Heart left ventricle (tissue), 16 donors: ENCODE data around the gene SMPX. TPM values are rescaled to one million over a fixed set of nuclear protein-coding genes. Genes with fewer than 3 reads are reported as not detected.
A peak's percentile ranks its signal among the peaks of the same experiment; 100 is the strongest.
"Not testable (repeated sequence)": the region's sequence is repeated elsewhere in the genome, so short reads cannot be mapped to it uniquely, and the experiment has no call there.

ENCODE experiments used
- ATAC-seq, 4 donors: fragments of 200-7000 bp; cut with Tn5 transposase; one replicate each; pipeline ENCODE4 v1.9.1; 2020 to 2022; ENCODE audit warnings: moderate library complexity in 4 of 4, mild to moderate bottlenecking in 3 of 4, moderate number of reproducible peaks in 1 of 4
- DNase-seq, 5 donors: peaks; one replicate each; pipeline ENCODE4 v3.0.0-alpha.2; 2020
- H3K27ac ChIP-seq, 12 donors: fragments of 200-600 bp; sonication (generic) in 4 of 12; one replicate each; pipeline versions ENCODE4 v1.5.0 to v1.8.0; 2016 to 2022; ENCODE audit warnings: mild to moderate bottlenecking in 2 of 12
- H3K27me3 ChIP-seq, 9 donors: fragments of 200-600 bp; sonication (generic) in 2 of 9; one replicate each; pipeline versions ENCODE4 v1.5.1 to v1.8.0; 2016 to 2022; ENCODE audit warnings: mild to moderate bottlenecking in 3 of 9
- H3K36me3 ChIP-seq, 9 donors: fragments of 200-600 bp; sonication (generic) in 2 of 9; one replicate each; pipeline versions ENCODE4 v1.5.0 to v1.8.0; 2018 to 2022; ENCODE audit warnings: mild to moderate bottlenecking in 2 of 9
- H3K4me1 ChIP-seq, 12 donors: fragments of 200-600 bp; sonication (generic) in 4 of 12; one replicate each; pipeline versions ENCODE4 v1.5.0 to v1.8.0; 2016 to 2022; ENCODE audit warnings: mild to moderate bottlenecking in 3 of 12
- H3K4me3 ChIP-seq, 12 donors: fragments of 200-600 bp; sonication (generic) in 4 of 12; one replicate each; pipeline versions ENCODE4 v1.5.0 to v1.8.0; 2017 to 2022; ENCODE audit warnings: mild to moderate bottlenecking in 9 of 12, moderate library complexity in 4 of 12
- H3K9me3 ChIP-seq, 12 donors: fragments of 200-600 bp; sonication (generic) in 4 of 12; one replicate each; pipeline versions ENCODE4 v1.5.0 to v1.8.0; 2016 to 2022; ENCODE audit warnings: mild to moderate bottlenecking in 1 of 12
- POLR2A ChIP-seq, 2 donors: fragments of 450-650 bp; IDR thresholded peaks; one replicate each; pipeline ENCODE4 v1.6.1; 2017; ENCODE audit warnings: antibody characterized with exemption in 2 of 2, mild to moderate bottlenecking in 2 of 2, moderate library complexity in 2 of 2
- WGBS, 4 donors: extraction: QIAGEN DNeasy Blood & Tissue Kit in 2 of 4; methylation state at CpG; one replicate each; pipeline versions ENCODE4 v1.1.5 to v1.1.7; 2013 to 2018; 5-methylcytosine and 5-hydroxymethylcytosine counted together
- intact Hi-C, 10 donors: fragments of 100-400 bp; cut with DNase I; formaldehyde crosslinking; loops; one replicate each; pipeline versions ENCODE4 v1.11.1 to v1.14.2; 2022
- polyA plus RNA-seq, 2 donors: library from polyadenylated mRNA; stranded (reverse); fragments of 200-250 nt; gene quantifications; one replicate each; pipeline ENCODE4 v1.2.3, GENCODE V29; 2013
- total RNA-seq, 9 donors: library from RNA; depleted of rRNA in 2 of 9; stranded (reverse); fragments of >200 nt in 2 of 9; fragmentation: NEBNext Ultra II Directional in 3 of 9; extraction: Animal tissue kit (Norgen Biotek cat#: 25700) in 3 of 9; gene quantifications; one replicate each; pipeline versions ENCODE4 v1.1.0 to v1.2.4, GENCODE V29; 2016 to 2023
- TF ChIP-seq, protein P1 (sequence below), 12 donors: fragments of 200-600 bp; sonication (generic) in 4 of 12; IDR thresholded peaks; one replicate each; pipeline versions ENCODE4 v1.5.0 to v1.8.0; 2018 to 2022; ENCODE audit warnings: antibody characterized with exemption in 12 of 12, mild to moderate bottlenecking in 5 of 12
- donor health status: ischemic (EF 13 %, LVEDD 7.1; RV severe dilation, severe dysfunction).
- donor health status: healthy with polysubstance abuse.
- donor health status: DM: no; HTN: yes; CAD: no.
- donor health status: DM: no; HTN: no; CAD: no.
- donor health status: ischemic (EF 25% LVEDD 6.9; RV normal size, moderate dysfunction).
- donor health status: ischemic (EF 25% LVEDD 5.7; RV mildly dilated, moderate dysfunction).
- donor health status: healthy.
- donor health status: DM: yes; HTN: yes; CAD: no.
- donor health status: ischemic (EF 35%, LVEDD 5.7; RV mildly dilated, moderate dysfunction).
- donor health status: nonischemic (EF 11% LVEDD 7.7; RV severe dilation, severe dysfunction).
- donor health status: DM: yes; HTN: yes; CAD: no.
- donor health status: PGD.
- donor health status: ischemic (EF 29% LVEDD 5.4; RV normal size, mild dysfunction).
- donor health status: nonischemic (EF 23%, LVEDD 6.1; RV moderate dilation, normal function).

Gene SMPX
- total and polyA plus RNA-seq, 11 donors, result 340 to 972 (median 694) TPM

DNA sequence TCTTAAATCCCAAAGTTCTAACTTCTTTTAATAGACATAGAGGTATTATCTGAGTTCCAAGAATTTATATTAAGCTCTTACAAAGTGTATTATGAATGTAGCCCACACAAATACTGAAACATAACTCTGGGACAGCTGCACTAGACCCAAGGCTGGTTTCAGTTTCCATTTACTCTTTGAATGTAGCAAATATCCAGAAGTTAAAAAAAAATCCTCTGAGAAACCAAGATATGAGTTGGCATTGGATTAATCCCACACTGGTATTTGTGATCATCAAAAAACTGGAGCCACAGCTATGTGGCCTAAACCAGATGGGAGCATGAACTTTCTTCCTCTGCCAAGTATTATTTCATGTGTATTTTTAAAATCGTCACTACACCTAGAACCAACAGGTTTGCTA, 23.6 kb upstream of the SMPX start:
- 38 to 65% (median 46%) methylated on average over 1 of the region's 1 CpG for WGBS, 4 donors
- intact Hi-C loops, result no loop called here
- Histone ChIP-seq H3K27me3 (peaks cover 0 to 4% (median 0%) of the 10 kb centered on the region in 9 donors), H3K9me3 (no peaks in the 10 kb centered on the region), H3K4me3 (no peak overlapping the region), H3K4me1 (peaks cover 0 to 6% (median 0%) of the 10 kb centered on the region in 12 donors), H3K27ac (peak overlapping the region in 6 of 12 donors; percentile 16 to 61 (median 39)), H3K36me3 (no peaks in the 10 kb centered on the region)
- no peak for TF ChIP-seq POLR2A (IDR thresholded peaks at IDR 0.05)
- TF ChIP-seq, protein P1, sequence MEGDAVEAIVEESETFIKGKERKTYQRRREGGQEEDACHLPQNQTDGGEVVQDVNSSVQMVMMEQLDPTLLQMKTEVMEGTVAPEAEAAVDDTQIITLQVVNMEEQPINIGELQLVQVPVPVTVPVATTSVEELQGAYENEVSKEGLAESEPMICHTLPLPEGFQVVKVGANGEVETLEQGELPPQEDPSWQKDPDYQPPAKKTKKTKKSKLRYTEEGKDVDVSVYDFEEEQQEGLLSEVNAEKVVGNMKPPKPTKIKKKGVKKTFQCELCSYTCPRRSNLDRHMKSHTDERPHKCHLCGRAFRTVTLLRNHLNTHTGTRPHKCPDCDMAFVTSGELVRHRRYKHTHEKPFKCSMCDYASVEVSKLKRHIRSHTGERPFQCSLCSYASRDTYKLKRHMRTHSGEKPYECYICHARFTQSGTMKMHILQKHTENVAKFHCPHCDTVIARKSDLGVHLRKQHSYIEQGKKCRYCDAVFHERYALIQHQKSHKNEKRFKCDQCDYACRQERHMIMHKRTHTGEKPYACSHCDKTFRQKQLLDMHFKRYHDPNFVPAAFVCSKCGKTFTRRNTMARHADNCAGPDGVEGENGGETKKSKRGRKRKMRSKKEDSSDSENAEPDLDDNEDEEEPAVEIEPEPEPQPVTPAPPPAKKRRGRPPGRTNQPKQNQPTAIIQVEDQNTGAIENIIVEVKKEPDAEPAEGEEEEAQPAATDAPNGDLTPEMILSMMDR (IDR thresholded peaks at IDR 0.05), result no peak
- no peak for DNase-seq
- no peak for ATAC-seq

DNA sequence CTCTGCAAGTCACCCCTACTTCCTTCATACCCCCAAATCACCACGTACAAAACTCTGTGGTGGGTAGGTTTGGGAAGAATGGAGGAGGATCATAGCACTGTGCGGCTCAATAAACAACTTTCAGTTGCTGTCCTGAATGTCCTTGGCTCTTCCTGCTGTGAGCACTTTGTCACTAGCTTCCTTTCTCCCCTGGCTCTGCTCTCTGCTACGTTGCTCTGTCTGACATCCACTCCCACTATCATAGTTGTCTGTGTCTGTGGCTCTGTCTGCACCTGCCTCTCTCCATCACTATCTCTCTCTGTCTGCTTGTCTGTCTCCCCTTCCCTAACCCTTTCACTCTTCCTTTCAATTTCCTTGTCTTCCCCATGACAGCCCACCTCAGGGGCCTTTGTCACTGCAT, 21.2 kb upstream of the SMPX start:
- intact Hi-C loops, result no loop called here
- no peak for DNase-seq
- Histone ChIP-seq H3K27me3 (peaks cover 0 to 4% (median 0%) of the 10 kb centered on the region in 9 donors), H3K27ac (peak overlapping the region in 4 of 12 donors; percentile 4 to 48 (median 32)), H3K36me3 (no peaks in the 10 kb centered on the region), H3K4me1 (peaks cover 0 to 6% (median 0%) of the 10 kb centered on the region in 12 donors), H3K4me3 (no peak overlapping the region), H3K9me3 (peaks cover 0 to 2% (median 0%) of the 10 kb centered on the region in 12 donors)
- TF ChIP-seq POLR2A (IDR thresholded peaks at IDR 0.05), result no peak
- TF ChIP-seq, protein P1 (IDR thresholded peaks at IDR 0.05), result no peak
- ATAC-seq, result peak; percentile 64 to 76 (median 71)
- 23 to 39% (median 26%) methylated on average over 3 of the region's 3 CpGs for WGBS, 4 donors

DNA sequence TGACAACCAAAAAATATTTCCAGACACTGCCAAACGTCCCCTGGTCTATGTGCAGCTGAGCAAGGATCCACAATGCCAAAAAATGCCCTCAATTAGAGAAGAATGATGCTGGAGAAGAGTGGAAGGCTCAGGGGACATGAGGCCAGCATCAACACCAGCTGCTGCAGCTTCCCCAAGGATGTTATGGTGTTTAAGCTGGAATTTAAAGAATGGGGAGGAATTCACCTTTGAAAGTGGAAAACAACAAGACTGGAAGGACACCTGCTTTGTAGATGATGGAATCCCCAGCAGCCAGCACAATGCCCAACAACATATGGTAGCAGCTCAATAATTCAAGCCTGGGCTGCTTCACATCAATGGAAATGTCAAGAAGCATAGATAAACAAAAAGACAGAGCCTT, 20.3 kb upstream of the SMPX start:
- Histone ChIP-seq H3K4me1 (peaks cover 0 to 6% (median 0%) of the 10 kb centered on the region in 12 donors), H3K36me3 (no peaks in the 10 kb centered on the region), H3K9me3 (peaks cover 0 to 2% (median 0%) of the 10 kb centered on the region in 12 donors), H3K4me3 (no peak overlapping the region), H3K27me3 (peaks cover 0 to 4% (median 0%) of the 10 kb centered on the region in 9 donors), H3K27ac (no peak overlapping the region)
- ATAC-seq (no peak), DNase-seq (no peak)
- TF ChIP-seq, protein P1 (IDR thresholded peaks at IDR 0.05), result no peak
- no peak for TF ChIP-seq POLR2A (IDR thresholded peaks at IDR 0.05)
- intact Hi-C loops, result no loop called here
- WGBS, 4 donors, result 11 to 21% (median 18%) methylated on average over 1 of the region's 1 CpG

DNA sequence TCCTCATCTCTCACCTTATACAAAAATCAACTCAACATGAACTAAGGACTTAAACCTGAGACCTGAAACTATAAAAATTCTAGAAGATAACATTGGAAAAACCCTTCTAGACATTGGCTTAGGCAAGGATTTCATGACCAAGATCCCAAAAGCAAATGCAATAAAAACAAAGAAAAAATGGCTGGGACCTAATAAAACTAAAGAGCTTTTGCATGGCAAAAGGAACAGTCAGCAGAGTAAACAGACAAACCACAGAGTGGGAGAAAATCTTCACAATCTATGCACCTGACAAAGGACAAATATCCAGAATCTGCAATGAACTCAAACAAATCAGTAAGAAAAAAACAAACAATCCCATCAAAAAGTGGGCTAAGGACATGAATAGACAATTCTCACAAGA, 17.2 kb upstream of the SMPX start:
- H3K9me3 ChIP-seq, DNase-seq, intact Hi-C loops, H3K27me3 ChIP-seq, H3K36me3 ChIP-seq, H3K4me1 ChIP-seq, H3K4me3 ChIP-seq, ATAC-seq, H3K27ac ChIP-seq: not testable (repeated sequence)

DNA sequence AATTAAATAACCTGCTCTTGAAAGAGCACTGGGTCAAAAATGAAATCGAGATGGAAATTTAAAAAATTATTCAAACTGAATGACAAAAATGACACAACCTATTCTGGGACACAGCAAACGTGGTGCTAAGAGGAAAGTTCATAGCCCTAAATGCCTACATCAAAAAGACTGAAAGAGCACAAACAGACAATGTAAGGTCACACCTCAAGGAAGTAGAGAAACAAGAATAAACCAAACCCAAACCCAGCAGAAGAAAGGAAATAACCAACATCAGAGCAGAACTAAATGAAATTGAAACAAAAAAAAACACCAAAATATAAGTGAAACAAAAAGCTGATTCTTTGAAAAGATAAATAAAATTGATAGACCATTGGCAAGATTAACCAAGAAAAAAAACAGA, 15.1 kb upstream of the SMPX start:
- H3K27me3 ChIP-seq, H3K4me3 ChIP-seq, DNase-seq, H3K4me1 ChIP-seq, intact Hi-C loops, H3K36me3 ChIP-seq, H3K27ac ChIP-seq, H3K9me3 ChIP-seq, ATAC-seq: not testable (repeated sequence)
- WGBS, 4 donors, result 35 to 60% (median 47%) methylated on average over 2 of the region's 2 CpGs
